IPS DF 6.9 (cell line): ENCODE measurements around the gene RNF2.
"Not testable (repeated sequence)": the region's sequence is repeated elsewhere in the genome, so short reads cannot be mapped to it uniquely, and the experiment has no call there.

Experiments used
- DNase-seq: peaks from one replicate; pipeline ENCODE4 v3.0.0-alpha.2; 2013; ENCODE audit warnings: low read depth, low spot score
- H3K27ac ChIP-seq: one replicate; pipeline ENCODE4 v1.5.1; 2013; ENCODE audit warnings: low read length, control low read depth
- H3K27me3 ChIP-seq: 2 replicates; pipeline ENCODE4 v1.6.1; 2013; ENCODE audit warnings: mild to moderate bottlenecking, low read length; ENCODE audit not compliant: control insufficient read depth, insufficient read depth
- H3K36me3 ChIP-seq: 2 replicates; pipeline ENCODE4 v1.6.1; 2013; ENCODE audit warnings: low read length; ENCODE audit not compliant: control insufficient read depth, insufficient read depth
- H3K4me1 ChIP-seq: 2 replicates; pipeline ENCODE4 v1.6.1; 2013; ENCODE audit warnings: low read length; ENCODE audit not compliant: control insufficient read depth, insufficient read depth
- H3K4me3 ChIP-seq: 2 replicates; pipeline ENCODE4 v1.5.1; 2013; ENCODE audit warnings: mild to moderate bottlenecking, low read length
- H3K9me3 ChIP-seq: 2 replicates; pipeline ENCODE4 v1.6.1; 2013; ENCODE audit warnings: low read length, inconsistent platforms; ENCODE audit not compliant: control insufficient read depth, insufficient read depth
- WGBS: extraction: QIAGEN DNeasy Blood & Tissue Kit; methylation state at CpG from one replicate; pipeline ENCODE4 v1.1.7; 2013; ENCODE audit warnings: mixed read lengths, missing lambda C conversion rate; ENCODE audit not compliant: insufficient read length, insufficient coverage; 5-methylcytosine and 5-hydroxymethylcytosine counted together

Gene RNF2

GRCh38 chr1:185065006-185065405 is 19.6 kb downstream of the RNF2 start:
- H3K27ac ChIP-seq, H3K4me3 ChIP-seq, H3K36me3 ChIP-seq, H3K27me3 ChIP-seq, DNase-seq, H3K4me1 ChIP-seq, H3K9me3 ChIP-seq: not testable (repeated sequence)
- no CpG with 5 or more reads among the region's 3 CpGs for WGBS

DNA sequence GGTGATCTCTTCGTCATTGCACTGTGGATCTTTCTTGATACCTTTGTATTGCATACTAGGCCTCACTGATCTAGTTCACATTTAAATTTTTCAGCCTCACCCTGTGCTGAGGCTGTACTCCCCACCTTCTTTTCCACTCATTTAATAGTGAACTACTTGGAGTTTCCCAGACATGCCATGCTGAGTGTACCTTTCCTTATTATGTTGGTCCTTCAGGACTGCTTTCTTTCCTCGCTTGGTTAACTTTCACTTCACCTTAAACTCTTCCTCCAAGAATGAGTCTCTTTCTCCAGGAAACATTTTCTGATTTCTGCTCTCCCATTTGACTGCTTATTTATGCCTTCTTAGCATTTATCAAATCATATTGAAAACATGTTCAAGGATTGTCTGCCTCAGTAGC is 20.8 kb downstream of the RNF2 start:
- WGBS, result no CpG with 5 or more reads among the region's 2 CpGs

GRCh38 chr1:185068341-185068740 is 23.0 kb downstream of the RNF2 start:
- Histone ChIP-seq H3K4me1 (peaks cover 3% of the 10 kb centered on the region; the same call in 1 of the 2 replicates), H3K36me3 (no peaks in the 10 kb centered on the region), H3K27me3 (no peaks in the 10 kb centered on the region), H3K4me3 (no peak overlapping the region), H3K27ac (no peak overlapping the region), H3K9me3 (no peaks in the 10 kb centered on the region)
- DNase-seq, result no peak

More for the DNA sequence above, 20.8 kb downstream of the RNF2 start:
- no peak for DNase-seq
- Histone ChIP-seq H3K4me3 (no peak overlapping the region), H3K36me3 (no peaks in the 10 kb centered on the region), H3K4me1 (peaks cover 1% of the 10 kb centered on the region; the same call in 1 of the 2 replicates), H3K9me3 (no peaks in the 10 kb centered on the region), H3K27me3 (no peaks in the 10 kb centered on the region), H3K27ac (no peak overlapping the region)

DNA sequence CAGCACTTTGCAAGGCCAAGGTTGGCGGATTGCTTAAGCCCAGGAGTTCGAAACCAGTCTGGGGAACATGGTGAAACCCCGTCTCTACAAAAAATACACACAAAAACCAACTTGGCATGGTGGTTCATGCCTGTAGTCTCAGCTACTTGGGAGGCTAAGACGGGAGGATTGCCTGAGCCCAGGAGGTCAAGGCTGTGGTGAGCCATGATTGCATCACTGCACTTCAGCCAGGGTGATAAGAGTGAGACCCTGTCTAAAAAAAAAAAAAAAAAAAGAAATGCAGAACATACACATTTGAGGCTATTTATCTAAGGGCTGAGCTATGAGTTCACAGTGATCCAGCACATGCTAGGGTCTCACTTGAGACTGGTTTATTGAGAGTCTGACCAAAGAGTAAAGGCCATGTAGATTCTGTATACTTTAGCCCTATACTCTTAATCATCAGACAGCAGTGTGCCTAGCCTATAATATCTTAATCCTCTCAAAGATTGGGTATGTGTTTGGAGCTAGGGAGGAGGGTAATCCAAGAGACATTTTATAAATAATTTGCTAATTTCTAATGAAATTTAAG is 23.9 kb downstream of the RNF2 start:
- no CpG with 5 or more reads among the region's 4 CpGs for WGBS
- Histone ChIP-seq H3K27me3 (no peaks in the 10 kb centered on the region), H3K36me3 (no peaks in the 10 kb centered on the region), H3K4me3 (no peak overlapping the region), H3K4me1 (peaks cover 4% of the 10 kb centered on the region; the same call in 1 of the 2 replicates), H3K9me3 (no peaks in the 10 kb centered on the region), H3K27ac (no peak overlapping the region)
- no peak for DNase-seq

GRCh38 chr1:185070051-185070450 is 24.7 kb downstream of the RNF2 start:
- Histone ChIP-seq H3K36me3 (no peaks in the 10 kb centered on the region), H3K27ac (no peak overlapping the region), H3K9me3 (no peaks in the 10 kb centered on the region), H3K27me3 (no peaks in the 10 kb centered on the region), H3K4me3 (no peak overlapping the region), H3K4me1 (peaks cover 4% of the 10 kb centered on the region; the same call in 1 of the 2 replicates)
- DNase-seq, result no peak

- Histone ChIP-seq H3K27ac (no peak overlapping the region), H3K4me1 (peaks cover 7% of the 10 kb centered on the region; the same call in 1 of the 2 replicates), H3K9me3 (no peaks in the 10 kb centered on the region), H3K36me3 (no peaks in the 10 kb centered on the region), H3K27me3 (no peaks in the 10 kb centered on the region), H3K4me3 (no peak overlapping the region)
- WGBS, result no CpG with 5 or more reads among the region's 2 CpGs
- DNase-seq, result no peak
These were observed 28.4 kb downstream of the RNF2 start for GRCh38 chr1:185073725-185074124.

- Histone ChIP-seq H3K27me3 (no peaks in the 10 kb centered on the region), H3K27ac (no peak overlapping the region), H3K9me3 (no peaks in the 10 kb centered on the region), H3K4me1 (peaks cover 7% of the 10 kb centered on the region; the same call in 1 of the 2 replicates), H3K36me3 (no peaks in the 10 kb centered on the region), H3K4me3 (no peak overlapping the region)
- peak; percentile 9 for DNase-seq
These were observed 28.9 kb downstream of the RNF2 start for GRCh38 chr1:185074307-185074706.

DNA sequence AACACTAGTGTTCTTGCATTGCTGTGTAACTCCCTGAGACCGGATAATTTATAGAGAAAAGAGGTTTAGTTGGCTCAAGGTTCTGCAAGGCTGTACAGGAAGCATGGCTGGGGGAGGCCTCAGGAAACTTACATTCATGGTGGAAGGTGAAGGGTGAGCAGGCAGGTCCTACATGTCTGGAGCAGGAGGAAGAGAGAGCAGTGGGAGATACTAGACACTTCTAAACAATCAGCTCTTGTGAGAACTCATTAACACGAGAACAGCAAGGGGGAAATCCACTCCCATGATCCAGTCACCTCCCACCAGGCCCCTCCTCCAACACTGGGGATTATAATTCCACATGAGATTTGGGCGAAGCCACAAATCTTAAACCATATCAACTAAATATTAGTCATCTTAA is 30.1 kb downstream of the RNF2 start:
- no peak overlapping the region for H3K4me3 ChIP-seq
- no peaks in the 10 kb centered on the region for H3K9me3 ChIP-seq
- no peak overlapping the region for H3K27ac ChIP-seq
- peaks cover 7% of the 10 kb centered on the region; the same call in 1 of the 2 replicates for H3K4me1 ChIP-seq
- no CpG with 5 or more reads among the region's 3 CpGs for WGBS
- no peak for DNase-seq
- H3K36me3 ChIP-seq, result no peaks in the 10 kb centered on the region
- no peaks in the 10 kb centered on the region for H3K27me3 ChIP-seq

- WGBS, result no CpG with 5 or more reads among the region's 4 CpGs
- DNase-seq, result no peak
- no peaks in the 10 kb centered on the region for H3K36me3 ChIP-seq
- peaks cover 4% of the 10 kb centered on the region; the same call in 1 of the 2 replicates for H3K4me1 ChIP-seq
- no peaks in the 10 kb centered on the region for H3K27me3 ChIP-seq
- no peaks in the 10 kb centered on the region for H3K9me3 ChIP-seq
- H3K4me3 ChIP-seq, result no peak overlapping the region
- no peak overlapping the region for H3K27ac ChIP-seq
These were observed 32.0 kb downstream of the RNF2 start for GRCh38 chr1:185077374-185077773.

GRCh38 chr1:185080422-185080821 is 35.1 kb downstream of the RNF2 start:
- no peak overlapping the region for H3K4me3 ChIP-seq
- no peak overlapping the region for H3K27ac ChIP-seq
- H3K9me3 ChIP-seq, result no peaks in the 10 kb centered on the region
- no peak for DNase-seq
- H3K36me3 ChIP-seq, result no peaks in the 10 kb centered on the region
- H3K4me1 ChIP-seq, result peaks cover 4% of the 10 kb centered on the region; the same call in 1 of the 2 replicates
- H3K27me3 ChIP-seq, result no peaks in the 10 kb centered on the region

- Histone ChIP-seq H3K36me3 (no peaks in the 10 kb centered on the region; the same call in 1 of the 2 replicates), H3K27me3 (no peaks in the 10 kb centered on the region), H3K4me3 (no peak overlapping the region), H3K4me1 (peaks cover 2% of the 10 kb centered on the region; the same call in 1 of the 2 replicates), H3K9me3 (no peaks in the 10 kb centered on the region), H3K27ac (no peak overlapping the region)
- no peak for DNase-seq
- no CpG with 5 or more reads among the region's 2 CpGs for WGBS
These were observed 38.5 kb downstream of the RNF2 start for GRCh38 chr1:185083818-185084217.
